ENCODE results near the gene NFATC2. TPM values are rescaled to one million over a fixed set of nuclear protein-coding genes. Genes with fewer than 3 reads are reported as not detected.
"Not testable (repeated sequence)": the region's sequence is repeated elsewhere in the genome, so short reads cannot be mapped to it uniquely, and the experiment has no call there.

NFATC2 gene
- total RNA-seq, 1 experiment from 2014 or later, result 0.07 TPM

GRCh38 chr20:51481341-51481914 is 61.1 kb downstream of the NFATC2 start:
- ChIA-PET POLR2A (no interaction called here), CTCF (interaction anchor here (0.5 kb wide), 1 partner anchor 423 kb away, joined by 4 read pairs; no protein-coding TSS in a partner anchor)
- H3K4me1 Mint-ChIP-seq (ENCODE audit: insufficient read depth, unreplicated experiment), result no peaks in the 10 kb centered on the region
- peaks cover 56% of the 10 kb centered on the region for H3K27me3 Mint-ChIP-seq (ENCODE audit: insufficient read depth, unreplicated experiment)
- BruUV-seq (replicated peaks), result no TSS peak
- intact Hi-C loops (cut with micrococcal nuclease), result no loop called here
- H3K9me3 Mint-ChIP-seq (ENCODE audit: unreplicated experiment), result no peaks in the 10 kb centered on the region
- H3K4me3 Mint-ChIP-seq (ENCODE audit: unreplicated experiment), result no peak overlapping the region
- H3K36me3 Mint-ChIP-seq (ENCODE audit: insufficient read depth, unreplicated experiment), result no peaks in the 10 kb centered on the region
- DNase-seq (ENCODE audit: unreplicated experiment), result no peak
- TF ChIP-seq, protein P1, sequence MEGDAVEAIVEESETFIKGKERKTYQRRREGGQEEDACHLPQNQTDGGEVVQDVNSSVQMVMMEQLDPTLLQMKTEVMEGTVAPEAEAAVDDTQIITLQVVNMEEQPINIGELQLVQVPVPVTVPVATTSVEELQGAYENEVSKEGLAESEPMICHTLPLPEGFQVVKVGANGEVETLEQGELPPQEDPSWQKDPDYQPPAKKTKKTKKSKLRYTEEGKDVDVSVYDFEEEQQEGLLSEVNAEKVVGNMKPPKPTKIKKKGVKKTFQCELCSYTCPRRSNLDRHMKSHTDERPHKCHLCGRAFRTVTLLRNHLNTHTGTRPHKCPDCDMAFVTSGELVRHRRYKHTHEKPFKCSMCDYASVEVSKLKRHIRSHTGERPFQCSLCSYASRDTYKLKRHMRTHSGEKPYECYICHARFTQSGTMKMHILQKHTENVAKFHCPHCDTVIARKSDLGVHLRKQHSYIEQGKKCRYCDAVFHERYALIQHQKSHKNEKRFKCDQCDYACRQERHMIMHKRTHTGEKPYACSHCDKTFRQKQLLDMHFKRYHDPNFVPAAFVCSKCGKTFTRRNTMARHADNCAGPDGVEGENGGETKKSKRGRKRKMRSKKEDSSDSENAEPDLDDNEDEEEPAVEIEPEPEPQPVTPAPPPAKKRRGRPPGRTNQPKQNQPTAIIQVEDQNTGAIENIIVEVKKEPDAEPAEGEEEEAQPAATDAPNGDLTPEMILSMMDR (IDR thresholded peaks at IDR 0.05; ENCODE audit: unreplicated experiment), result no peak
- H3K27ac Mint-ChIP-seq (ENCODE audit: low read depth, unreplicated experiment), result no peak overlapping the region

GRCh38 chr20:51480507-51481270 is 61.8 kb downstream of the NFATC2 start:
- H3K27me3 Mint-ChIP-seq (ENCODE audit: insufficient read depth, unreplicated experiment), result peaks cover 56% of the 10 kb centered on the region
- H3K36me3 Mint-ChIP-seq (ENCODE audit: insufficient read depth, unreplicated experiment), result no peaks in the 10 kb centered on the region
- intact Hi-C loops (cut with micrococcal nuclease), result no loop called here
- CTCF ChIA-PET, result no interaction called here
- H3K4me1 Mint-ChIP-seq (ENCODE audit: insufficient read depth, unreplicated experiment), result no peaks in the 10 kb centered on the region
- no peak overlapping the region for H3K27ac Mint-ChIP-seq (ENCODE audit: low read depth, unreplicated experiment)
- no peak for DNase-seq (ENCODE audit: unreplicated experiment)
- TF ChIP-seq, protein P1 (IDR thresholded peaks at IDR 0.05; ENCODE audit: unreplicated experiment), result no peak
- BruUV-seq (replicated peaks), result no TSS peak
- no peaks in the 10 kb centered on the region for H3K9me3 Mint-ChIP-seq (ENCODE audit: unreplicated experiment)
- POLR2A ChIA-PET, result no interaction called here
- H3K4me3 Mint-ChIP-seq (ENCODE audit: unreplicated experiment), result no peak overlapping the region

- CTCF ChIA-PET, result interaction anchor here (1.0 kb wide), 2 partner anchors 103 to 119 kb away, joined by 3 to 6 read pairs; no protein-coding TSS in a partner anchor
- BruUV-seq (replicated peaks); H3K4me1 Mint-ChIP-seq (ENCODE audit: insufficient read depth, unreplicated experiment); H3K36me3 Mint-ChIP-seq (ENCODE audit: insufficient read depth, unreplicated experiment); H3K4me3 Mint-ChIP-seq (ENCODE audit: unreplicated experiment); H3K27ac Mint-ChIP-seq (ENCODE audit: low read depth, unreplicated experiment); DNase-seq (ENCODE audit: unreplicated experiment); H3K9me3 Mint-ChIP-seq (ENCODE audit: unreplicated experiment); intact Hi-C loops (cut with micrococcal nuclease); POLR2A ChIA-PET: not testable (repeated sequence)
- H3K27me3 Mint-ChIP-seq (ENCODE audit: insufficient read depth, unreplicated experiment), result peaks cover 31% of the 10 kb centered on the region
These were observed 66.4 kb downstream of the NFATC2 start for GRCh38 chr20:51476106-51476505.

- no TSS peak for BruUV-seq (replicated peaks)
- TF ChIP-seq, protein P1 (IDR thresholded peaks at IDR 0.05; ENCODE audit: unreplicated experiment), result no peak
- intact Hi-C loops (cut with micrococcal nuclease), result no loop called here
- no peak for DNase-seq (ENCODE audit: unreplicated experiment)
- Mint-ChIP-seq H3K9me3 (ENCODE audit: unreplicated experiment) (no peaks in the 10 kb centered on the region), H3K36me3 (ENCODE audit: insufficient read depth, unreplicated experiment) (no peaks in the 10 kb centered on the region), H3K4me1 (ENCODE audit: insufficient read depth, unreplicated experiment) (no peaks in the 10 kb centered on the region), H3K27ac (ENCODE audit: low read depth, unreplicated experiment) (no peak overlapping the region), H3K27me3 (ENCODE audit: insufficient read depth, unreplicated experiment) (peaks cover 30% of the 10 kb centered on the region), H3K4me3 (ENCODE audit: unreplicated experiment) (no peak overlapping the region)
- ChIA-PET CTCF (interaction anchor here (1.1 kb wide), 1 partner anchor 14 kb away, joined by 3 read pairs; no protein-coding TSS in a partner anchor), POLR2A (no interaction called here)
These were observed 68.7 kb downstream of the NFATC2 start for GRCh38 chr20:51473771-51474170.
